K562 (cell line): ENCODE data around the gene GPR176.

Source experiments
- ATF7 ChIP-seq: fragments of 450-650 bp; IDR thresholded peaks from 2 replicates; pipeline ENCODE4 v1.7.1; 2014; ENCODE audit warnings: mild to moderate bottlenecking, moderate library complexity
- BACH1 ChIP-seq: fragments of 200-800 bp; sonication (Bioruptor generic); IDR thresholded peaks from 2 replicates; pipeline ENCODE4 v1.6.1; 2016; ENCODE audit warnings: missing genetic modification characterization, missing compliant biosample characterization
- CEBPB ChIP-seq: fragments of 450-650 bp; IDR thresholded peaks from 2 replicates; pipeline ENCODE4 v1.6.1; 2016; ENCODE audit warnings: missing genetic modification characterization, missing compliant biosample characterization
- CHD2 ChIP-seq: IDR thresholded peaks from 2 replicates; pipeline ENCODE4 v1.6.1; 2011; ENCODE audit warnings: low read depth, low read length
- CTCF ChIP-seq, 3 experiments: IDR thresholded peaks in 2 of 3; conservative IDR thresholded peaks in 1 of 3; 2 replicates each; pipeline ENCODE4 v1.5.1; 2011 to 2012; ENCODE audit warnings: low read length in 3 of 3, mild to moderate bottlenecking in 3 of 3, control low read depth in 2 of 3, improper control_type of control experiment in 1 of 3, inconsistent platforms in 1 of 3, low read depth in 1 of 3, mixed read lengths in 1 of 3, moderate library complexity in 1 of 3; ENCODE audit not compliant: insufficient read depth in 2 of 3
- E2F5 ChIP-seq: sonication (generic); formaldehyde crosslinking; IDR thresholded peaks from 2 replicates; pipeline ENCODE4 v1.8.0; 2022; ENCODE audit warnings: mild to moderate bottlenecking, missing genetic modification reagents
- EZH2 ChIP-seq: IDR thresholded peaks from 2 replicates; pipeline ENCODE4 v1.6.1; 2012; ENCODE audit warnings: low read depth, mild to moderate bottlenecking, inconsistent platforms, low read length, borderline replicate concordance
- HCFC1 ChIP-seq: IDR thresholded peaks from 2 replicates; pipeline ENCODE4 v1.6.1; 2012; ENCODE audit warnings: low read depth, low read length, improper control_type of control experiment
- NELFE ChIP-seq: IDR thresholded peaks from 2 replicates; pipeline ENCODE4 v1.6.1; 2011; ENCODE audit warnings: mild to moderate bottlenecking; ENCODE audit not compliant: insufficient read depth, insufficient read length
- RAD21 ChIP-seq, 2 experiments: fragments of 250-450 bp in 1 of 2; fragments of 450-650 bp in 1 of 2; sonication (Bioruptor Pico) in 1 of 2; formaldehyde crosslinking in 1 of 2; IDR thresholded peaks in 1 of 2; conservative IDR thresholded peaks in 1 of 2; 2 replicates each; pipeline versions ENCODE4 v1.4.0 to v1.8.0; 2020 to 2022; ENCODE audit warnings: mild to moderate bottlenecking in 2 of 2, moderate library complexity in 1 of 2
- TAF9B ChIP-seq: fragments of 450-650 bp; IDR thresholded peaks from 2 replicates; pipeline ENCODE4 v1.6.1; 2018; ENCODE audit warnings: mild to moderate bottlenecking; ENCODE audit not compliant: partially characterized antibody
- TGIF2 ChIP-seq: sonication (generic); formaldehyde crosslinking; IDR thresholded peaks from 2 replicates; pipeline ENCODE4 v1.8.1; 2022; ENCODE audit warnings: mild to moderate bottlenecking, missing genetic modification reagents, moderate library complexity
- ZNF197 ChIP-seq: fragments of 200-800 bp; sonication (Bioruptor generic); IDR thresholded peaks from 2 replicates; pipeline ENCODE4 v1.6.1; 2016; ENCODE audit warnings: low read depth, missing genetic modification characterization, missing compliant biosample characterization
- ZNF274 ChIP-seq: IDR thresholded peaks from 2 replicates; pipeline ENCODE4 v1.6.1; 2011; ENCODE audit warnings: low read depth, mild to moderate bottlenecking, low read length, moderate library complexity, borderline replicate concordance

DNA sequence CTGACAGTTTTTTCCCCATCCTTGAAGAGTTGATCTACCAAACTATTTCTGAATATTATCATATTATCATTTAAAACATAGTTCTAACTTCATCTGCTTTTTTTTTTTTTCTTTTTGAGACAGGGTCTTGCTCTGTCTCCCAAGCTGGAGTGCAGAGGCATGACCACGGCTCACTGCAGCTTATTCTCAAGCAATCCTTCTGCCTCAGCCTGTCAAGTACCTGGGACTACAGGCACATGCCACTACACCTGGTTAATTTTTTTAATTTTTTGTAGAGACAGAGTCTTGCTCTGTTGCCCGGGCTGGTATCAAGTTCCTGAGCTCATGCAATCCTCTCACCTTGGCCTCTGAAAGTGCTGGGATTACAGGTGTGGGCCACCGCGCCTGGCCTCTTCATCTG is 15.2 kb upstream of the GPR176 start:
- TF ChIP-seq EZH2 (no peak), TGIF2 (CRISPR knock-in tag) (no peak), HCFC1 (no peak), E2F5 (no peak), ATF7 (no peak), CHD2 (no peak), CTCF (IDR thresholded peaks at IDR 0.05 in 2 of 3, conservative IDR thresholded peaks at IDR 0.05 in 1 of 3; ENCODE audit: insufficient read depth in 2 of 3, low read depth in 1 of 3, low read length in 3 of 3) (no peak), CEBPB (tag) (no peak), BACH1 (tag) (no peak), ZNF197 (CRISPR knock-in tag) (no peak), ZNF274 (no peak), TAF9B (no peak), NELFE (no peak), RAD21 (CRISPR knock-in tag; conservative IDR thresholded peaks at IDR 0.05 in 1 of 2, IDR thresholded peaks at IDR 0.05 in 1 of 2) (no peak)
